ENCODE measurements around the gene ARID1B. TPM values are rescaled to one million over a fixed set of nuclear protein-coding genes. Genes with fewer than 3 reads are reported as not detected.

The ARID1B gene
- polyA plus RNA-seq, 1 experiment = 17.0 TPM

DNA sequence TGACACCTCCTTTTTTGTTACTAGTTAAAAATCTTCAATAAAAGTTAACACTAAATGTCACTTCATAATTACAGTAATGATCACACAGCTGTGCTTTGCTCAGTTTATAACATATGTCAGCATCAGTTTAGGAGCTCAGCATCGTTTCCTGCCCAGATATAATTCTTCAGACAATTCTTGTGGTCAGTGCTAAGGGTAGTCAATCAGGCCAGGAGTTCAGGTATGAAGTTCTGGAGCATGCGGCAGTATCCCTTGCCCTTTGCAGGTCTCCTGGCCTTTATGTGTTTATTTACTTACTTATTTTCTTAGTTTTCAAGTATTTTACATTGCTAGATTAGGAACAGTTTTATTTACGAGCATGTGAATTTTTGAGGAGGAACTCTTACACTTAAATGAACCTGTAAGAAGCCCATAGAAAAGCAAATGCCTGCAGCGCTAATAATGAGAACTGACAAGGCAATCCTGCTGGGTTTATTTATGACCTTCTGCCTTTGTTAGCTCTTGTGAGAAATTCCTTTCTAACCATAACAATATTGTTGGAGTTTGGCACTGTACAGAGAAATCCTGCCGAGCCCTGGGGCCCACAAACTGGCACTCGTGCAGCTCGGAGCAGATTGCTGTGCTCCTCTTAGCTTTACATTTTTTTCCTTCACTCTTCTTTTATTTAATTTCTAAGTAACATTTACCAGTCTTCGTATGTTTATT is 293.4 kb downstream of the ARID1B start:
- Histone ChIP-seq H3K36me3 (ENCODE audit: control insufficient read depth, insufficient read depth, low read length) (no peaks in the 10 kb centered on the region), H3K27me3 (ENCODE audit: control insufficient read depth, insufficient read depth, low read length) (no peaks in the 10 kb centered on the region), H3K4me3 (ENCODE audit: low read depth, low read length) (no peak overlapping the region)
- ChIA-PET POLR2A (no interaction called here), CTCF (interaction anchor here (0.6 to 1.2 kb wide), 3 partner anchors 11 to 41 kb away, joined by 3 to 4 read pairs (median 3); no protein-coding TSS in a partner anchor)
- no peak for DNase-seq (ENCODE audit: low read depth)
- TF ChIP-seq, protein P1, sequence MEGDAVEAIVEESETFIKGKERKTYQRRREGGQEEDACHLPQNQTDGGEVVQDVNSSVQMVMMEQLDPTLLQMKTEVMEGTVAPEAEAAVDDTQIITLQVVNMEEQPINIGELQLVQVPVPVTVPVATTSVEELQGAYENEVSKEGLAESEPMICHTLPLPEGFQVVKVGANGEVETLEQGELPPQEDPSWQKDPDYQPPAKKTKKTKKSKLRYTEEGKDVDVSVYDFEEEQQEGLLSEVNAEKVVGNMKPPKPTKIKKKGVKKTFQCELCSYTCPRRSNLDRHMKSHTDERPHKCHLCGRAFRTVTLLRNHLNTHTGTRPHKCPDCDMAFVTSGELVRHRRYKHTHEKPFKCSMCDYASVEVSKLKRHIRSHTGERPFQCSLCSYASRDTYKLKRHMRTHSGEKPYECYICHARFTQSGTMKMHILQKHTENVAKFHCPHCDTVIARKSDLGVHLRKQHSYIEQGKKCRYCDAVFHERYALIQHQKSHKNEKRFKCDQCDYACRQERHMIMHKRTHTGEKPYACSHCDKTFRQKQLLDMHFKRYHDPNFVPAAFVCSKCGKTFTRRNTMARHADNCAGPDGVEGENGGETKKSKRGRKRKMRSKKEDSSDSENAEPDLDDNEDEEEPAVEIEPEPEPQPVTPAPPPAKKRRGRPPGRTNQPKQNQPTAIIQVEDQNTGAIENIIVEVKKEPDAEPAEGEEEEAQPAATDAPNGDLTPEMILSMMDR (IDR thresholded peaks at IDR 0.05; ENCODE audit: insufficient read depth, low read depth, low read length) = no peak

DNA sequence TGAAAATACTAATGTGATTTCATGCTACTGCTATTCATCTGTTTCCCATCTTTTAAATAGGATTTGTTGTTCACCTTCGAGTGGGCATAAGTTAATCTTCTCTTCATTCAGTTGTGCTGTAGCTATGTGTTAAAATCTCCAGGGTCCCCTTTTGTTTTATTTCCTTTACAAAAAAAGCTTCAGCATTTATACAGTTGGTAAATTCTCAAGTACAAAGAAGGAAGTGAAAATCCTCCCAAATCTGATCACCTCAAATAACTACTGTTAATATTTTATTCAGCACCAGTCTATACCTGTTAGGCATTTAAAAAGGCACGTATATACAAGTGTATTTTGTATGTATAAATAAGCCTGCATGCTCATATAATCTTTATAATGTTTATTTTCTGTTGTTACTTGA is 294.9 kb downstream of the ARID1B start:
- Histone ChIP-seq H3K27me3 (ENCODE audit: control insufficient read depth, insufficient read depth, low read length) (no peaks in the 10 kb centered on the region), H3K36me3 (ENCODE audit: control insufficient read depth, insufficient read depth, low read length) (no peaks in the 10 kb centered on the region), H3K4me3 (ENCODE audit: low read depth, low read length) (no peak overlapping the region)
- TF ChIP-seq, protein P1 (IDR thresholded peaks at IDR 0.05; ENCODE audit: insufficient read depth, low read depth, low read length) = no peak
- CTCF ChIA-PET = no interaction called here
- DNase-seq (ENCODE audit: low read depth) = no peak
- POLR2A ChIA-PET = no interaction called here

DNA sequence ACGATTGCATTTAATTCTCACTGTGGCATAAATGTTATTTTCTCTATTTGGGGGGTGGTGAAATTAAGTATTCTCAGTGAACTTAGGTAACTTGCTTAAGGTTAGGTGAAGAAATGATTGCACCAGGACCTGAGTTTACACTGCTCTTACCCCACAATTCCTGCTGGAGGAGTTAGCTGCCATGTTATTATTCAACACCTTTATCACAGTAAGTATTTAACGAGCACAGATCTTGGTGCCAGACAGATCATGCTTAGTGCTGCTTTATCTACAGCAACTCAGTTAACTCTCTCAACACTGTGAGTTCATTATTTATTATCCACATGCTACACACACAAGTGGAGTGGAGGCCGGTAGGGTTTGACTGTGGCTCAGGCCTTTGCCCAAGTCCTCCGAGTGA is 296.4 kb downstream of the ARID1B start:
- ChIA-PET POLR2A (no interaction called here), CTCF (no interaction called here)
- no peak for DNase-seq (ENCODE audit: low read depth)
- Histone ChIP-seq H3K36me3 (ENCODE audit: control insufficient read depth, insufficient read depth, low read length) (no peaks in the 10 kb centered on the region), H3K4me3 (ENCODE audit: low read depth, low read length) (no peak overlapping the region), H3K27me3 (ENCODE audit: control insufficient read depth, insufficient read depth, low read length) (no peaks in the 10 kb centered on the region)
- TF ChIP-seq, protein P1 (IDR thresholded peaks at IDR 0.05; ENCODE audit: insufficient read depth, low read depth, low read length) = no peak

DNA sequence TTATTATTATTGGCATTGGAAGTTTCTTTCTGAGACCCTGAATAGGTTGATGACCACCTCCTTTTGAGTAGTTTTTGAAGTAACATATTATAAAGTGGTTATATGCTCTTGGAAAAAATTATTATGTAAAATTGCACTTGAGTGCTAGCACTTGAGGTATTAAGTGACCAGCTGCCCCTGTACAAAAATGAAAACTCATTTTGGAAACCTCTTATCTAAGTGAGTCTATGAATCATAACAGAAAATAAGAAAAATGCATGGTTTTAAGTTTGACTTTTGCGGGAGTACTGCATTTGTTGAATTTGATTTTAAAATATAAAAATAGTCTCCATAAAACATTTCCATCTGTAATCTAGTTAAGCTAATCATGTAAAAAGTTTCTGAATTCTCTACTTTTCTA is 297.8 kb downstream of the ARID1B start:
- POLR2A ChIA-PET = no interaction called here
- CTCF ChIA-PET = interaction anchor here (1.3 kb wide), 1 partner anchor 109 kb away, joined by 3 read pairs; no protein-coding TSS in a partner anchor
- Histone ChIP-seq H3K4me3 (ENCODE audit: low read depth, low read length) (no peak overlapping the region), H3K27me3 (ENCODE audit: control insufficient read depth, insufficient read depth, low read length) (no peaks in the 10 kb centered on the region), H3K36me3 (ENCODE audit: control insufficient read depth, insufficient read depth, low read length) (no peaks in the 10 kb centered on the region)
- TF ChIP-seq, protein P1 (IDR thresholded peaks at IDR 0.05; ENCODE audit: insufficient read depth, low read depth, low read length) = no peak
- no peak for DNase-seq (ENCODE audit: low read depth)

DNA sequence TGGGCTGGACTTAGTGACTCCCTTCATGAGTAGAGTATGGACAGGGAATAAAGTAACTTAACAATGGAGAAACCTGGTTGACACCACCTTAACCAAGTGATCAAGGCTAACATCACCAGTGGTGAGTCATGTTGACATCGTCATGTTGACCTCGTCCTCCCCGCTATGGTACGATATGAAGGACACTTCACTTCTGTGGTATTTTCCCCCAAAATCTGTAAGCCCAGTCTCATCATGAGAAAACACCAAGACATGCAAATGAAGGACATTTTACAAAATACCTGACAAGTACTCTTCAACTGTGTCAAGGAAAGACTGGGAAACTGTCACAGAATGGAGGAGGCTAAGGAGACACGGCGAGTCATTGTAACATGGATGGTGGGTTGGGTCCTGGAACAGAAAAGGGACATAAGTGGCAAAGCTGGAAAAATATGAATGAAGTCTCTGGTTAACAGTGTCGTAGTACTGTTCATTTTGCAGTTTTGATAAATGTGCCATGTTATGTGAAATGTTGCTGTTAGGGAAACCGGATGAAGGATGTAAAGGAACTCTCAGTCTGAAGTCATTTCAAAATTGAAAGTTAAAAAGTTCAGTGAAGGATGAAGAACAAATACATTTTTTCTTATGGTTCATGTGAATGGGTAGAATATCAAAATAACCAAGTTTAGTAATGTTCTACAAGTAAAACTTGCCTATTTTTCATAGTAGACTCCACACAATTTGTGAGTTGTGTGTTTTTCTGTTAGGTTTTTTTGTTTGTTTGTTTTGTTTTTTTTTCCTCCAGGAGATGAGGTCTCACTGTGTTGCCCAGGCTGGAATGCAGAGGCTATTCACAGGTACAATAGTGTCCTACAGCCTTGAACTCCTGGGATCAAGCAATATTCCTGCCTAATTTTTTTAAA is 298.6 kb downstream of the ARID1B start:
- ChIA-PET CTCF (interaction anchor here (1.3 kb wide), 1 partner anchor 109 kb away, joined by 3 read pairs; no protein-coding TSS in a partner anchor), POLR2A (no interaction called here)
- H3K27me3 ChIP-seq (ENCODE audit: control insufficient read depth, insufficient read depth, low read length) = no peaks in the 10 kb centered on the region
- no peak overlapping the region for H3K4me3 ChIP-seq (ENCODE audit: low read depth, low read length)
- no peak for DNase-seq (ENCODE audit: low read depth)
- H3K36me3 ChIP-seq (ENCODE audit: control insufficient read depth, insufficient read depth, low read length) = no peaks in the 10 kb centered on the region
- TF ChIP-seq, protein P1 (IDR thresholded peaks at IDR 0.05; ENCODE audit: insufficient read depth, low read depth, low read length) = no peak

All from BJ (cell line).